ENCODE data around the gene TRMU. TPM values are rescaled to one million over a fixed set of nuclear protein-coding genes. Genes with fewer than 3 reads are reported as not detected.

Gene TRMU
- total and polyA plus RNA-seq, 2 of the 8 experiments (the other 6 are each of a cell fraction or from before 2014, with no cell fraction given) = 43.4 to 70.6 TPM

GRCh38 chr22:46366801-46367706 lies 31.5 kb downstream of the TRMU start:
- ChIA-PET POLR2A (ENCODE audit: partially characterized antibody) (interaction anchor here (0.6 to 1.5 kb wide), 4 partner anchors 14 to 171 kb away, joined by 3 to 4 read pairs (median 4); no protein-coding TSS in a partner anchor), CTCF (ENCODE audit: partially characterized antibody) (interaction anchor here (0.7 to 5.4 kb wide), 55 partner anchors 9 to 349 kb away, joined by 3 to 82 read pairs (median 5); no protein-coding TSS in a partner anchor)
- Histone ChIP-seq H3K4ac (replicated peaks; ENCODE audit: insufficient read length, low read depth, low read length) (no peak overlapping the region), H3K18ac (ENCODE audit: extremely low read depth, low read length) (no peak overlapping the region), H4K8ac (ENCODE audit: extremely low read depth, insufficient read depth, low read length) (0 out of 2 replicates have a peak overlapping the region, but pooled peaks have one; percentile 15), H4K91ac (replicated peaks; ENCODE audit: insufficient read length, low read length) (no peak overlapping the region), H3K36me3 (ENCODE audit: control insufficient read depth in 2 of 4, insufficient read depth in 4 of 4, low read length in 3 of 4) (no peaks in the 10 kb centered on the region; a peak in 1 of 8 replicates), H3K23ac (ENCODE audit: insufficient read length) (no peak overlapping the region), H3K56ac (replicated peaks; ENCODE audit: insufficient read length, low read depth, low read length) (no peak overlapping the region), H2BK120ac (replicated peaks; ENCODE audit: low read depth, low read length) (no peak overlapping the region), H3K23me2 (ENCODE audit: low read depth, low read length) (peaks cover 8% of the 10 kb centered on the region; the same call in 1 of the 2 replicates), H3K9ac (replicated peaks in 1 of 4; ENCODE audit: extremely low read depth in 1 of 4, low read depth in 3 of 4, low read length in 3 of 4) (0 out of 7 replicates have a peak overlapping the region, but pooled peaks of 1 of the 4 experiments have one; percentile 5), H3K27me3 (replicated peaks in 1 of 4; ENCODE audit: control insufficient read depth in 3 of 4, extremely low read depth in 1 of 4, insufficient read depth in 3 of 4, low read length in 3 of 4) (no peaks in the 10 kb centered on the region), H3K79me1 (ENCODE audit: low read depth, low read length) (no peaks in the 10 kb centered on the region; the same call in 1 of the 2 replicates), H3K27ac (ENCODE audit: low read depth, low read length) (no peak overlapping the region), H4K20me1 (replicated peaks in 1 of 2; ENCODE audit: control insufficient read depth in 1 of 2, insufficient read depth in 2 of 2, low read length in 2 of 2) (peaks cover 0 to 11% of the 10 kb centered on the region in 2 experiments), H3K4me2 (ENCODE audit: insufficient read depth in 1 of 2, low read depth in 2 of 2, low read length in 2 of 2) (no peak overlapping the region), H3K9me3 (ENCODE audit: insufficient read depth in 2 of 2, low read depth in 1 of 2, low read length in 1 of 2) (no peaks in the 10 kb centered on the region), H3K4me1 (replicated peaks in 1 of 4; ENCODE audit: control insufficient read depth in 3 of 4, insufficient read depth in 4 of 4, low read length in 3 of 4) (peaks cover 0 to 15% (median 6%) of the 10 kb centered on the region in 4 experiments; a peak in 5 of 7 replicates), H4K5ac (ENCODE audit: insufficient read length, low read depth, low read length) (no peak overlapping the region), H2BK5ac (ENCODE audit: low read depth, low read length) (peak overlapping the region; percentile 66), H2BK20ac (ENCODE audit: low read length) (peak overlapping the region; percentile 72; the same call in 1 of the 2 replicates), H2AK5ac (ENCODE audit: low read depth, low read length) (no peak overlapping the region), H2BK15ac (ENCODE audit: low read length) (peak overlapping the region; percentile 92; the same call in 1 of the 2 replicates), H3K4me3 (ENCODE audit: extremely low read depth in 1 of 4, insufficient read depth in 2 of 4, low read depth in 3 of 4, low read length in 4 of 4) (no peak overlapping the region), H3K14ac (ENCODE audit: insufficient read length) (no peak overlapping the region), H2AFZ (ENCODE audit: low read length) (no peak overlapping the region), H2BK12ac (ENCODE audit: low read depth, low read length) (peak overlapping the region; percentile 60; the same call in 1 of the 2 replicates), H3K79me2 (ENCODE audit: control insufficient read depth in 1 of 2, insufficient read depth in 2 of 2, low read length in 2 of 2) (no peaks in the 10 kb centered on the region)
- FAIRE-seq (no peak), DNase-seq (ENCODE audit: low read depth in 1 of 2, low spot score in 2 of 2) (peak in 1 of 2 experiments; percentile 63)
- WGBS, 2 experiments (ENCODE audit: extremely low coverage in 1 of 2, insufficient coverage in 1 of 2, insufficient read length in 1 of 2, insufficient replicate concordance in 2 of 2, low coverage in 1 of 2, low lambda C conversion rate in 2 of 2, missing lambda C conversion rate in 1 of 2) = 67% methylated on average over 29 of the region's 45 CpGs; no CpG with 5 or more reads in 1 of the 2 experiments
- TF ChIP-seq CTCF (IDR thresholded peaks at IDR 0.05; ENCODE audit: control extremely low read depth in 1 of 3, insufficient read depth in 1 of 3, low read depth in 1 of 3, low read length in 3 of 3) = peak in 1 of 3 experiments; percentile 17; a peak in 1 of 4 replicates
